ENCODE results near the gene C17orf58.
"Not testable (repeated sequence)": the region's sequence is repeated elsewhere in the genome, so short reads cannot be mapped to it uniquely, and the experiment has no call there.

The C17orf58 gene
- total RNA-seq: 10.1 to 46.3 (median 15.4) reads per million in 18 experiments

GRCh38 chr17:67996301-67997171, at the start of gene C17orf58:
TSS of gene C17orf58 (minus strand) at chr17:67996469. CDS start at chr17:67996198, 271 bp downstream.
- DNase-seq: not testable (repeated sequence)

GRCh38 chr17:68036304-68037147, 40.3 kb upstream of the C17orf58 start:
- DNase-seq: peak in 1 of 2 donors; percentile 45

GRCh38 chr17:68035523-68036303, 39.4 kb upstream of the C17orf58 start, which contains the start of gene KPNA2:
TSS of gene KPNA2 (plus strand) at chr17:68035735. CDS start at chr17:68037133, 1,398 bp downstream.
- peak; percentile 98 to 99 for DNase-seq

GRCh38 chr17:68035131-68035522, 38.9 kb upstream of the C17orf58 start:
- DNase-seq: peak in 1 of 2 donors; percentile 96

GRCh38 chr17:68034452-68034776, 38.1 kb upstream of the C17orf58 start:
- no peak for DNase-seq

GRCh38 chr17:68033636-68034451, 37.6 kb upstream of the C17orf58 start:
- no peak for DNase-seq

GRCh38 chr17:68029512-68030215, 33.4 kb upstream of the C17orf58 start:
- DNase-seq: no peak

- not testable (repeated sequence) for DNase-seq
Observed at GRCh38 chr17:68022547-68022946, 26.3 kb upstream of the C17orf58 start.

- no peak for DNase-seq
Observed at GRCh38 chr17:68021963-68022362, 25.7 kb upstream of the C17orf58 start.

GRCh38 chr17:68020791-68021190, 24.5 kb upstream of the C17orf58 start:
- DNase-seq: not testable (repeated sequence)

- DNase-seq: peak in 1 of 2 donors; percentile 7
Observed at GRCh38 chr17:68020409-68020756, 24.1 kb upstream of the C17orf58 start.

- DNase-seq: peak; percentile 98 to 99
Observed at GRCh38 chr17:68019675-68020408, 23.6 kb upstream of the C17orf58 start.

GRCh38 chr17:68019336-68019674, 23.0 kb upstream of the C17orf58 start:
- DNase-seq: no peak

GRCh38 chr17:68018493-68018892, 22.2 kb upstream of the C17orf58 start:
- DNase-seq: not testable (repeated sequence)

GRCh38 chr17:68016838-68017237, 20.6 kb upstream of the C17orf58 start:
- DNase-seq: no peak

GRCh38 chr17:68015081-68015723, 18.9 kb upstream of the C17orf58 start:
- no peak for DNase-seq

GRCh38 chr17:68013385-68013784, 17.1 kb upstream of the C17orf58 start:
- DNase-seq: no peak

- peak; percentile 54 to 70 for DNase-seq
Observed at GRCh38 chr17:68011199-68011665, 15.0 kb upstream of the C17orf58 start.

GRCh38 chr17:68006797-68007196, 10.5 kb upstream of the C17orf58 start:
- no peak for DNase-seq

- DNase-seq: no peak
Observed at GRCh38 chr17:68004201-68004600, 7.9 kb upstream of the C17orf58 start.

All from inflammatory macrophage (primary cell).